ENCODE results near the gene RRP1B.

Gene RRP1B

GRCh38 chr21:43690346-43690745 lies 31.0 kb downstream of the RRP1B start:
- H3K9me3 Mint-ChIP-seq: no peaks in the 10 kb centered on the region
- H3K36me3 Mint-ChIP-seq (ENCODE audit: low read depth): peaks cover 51% of the 10 kb centered on the region
- H3K4me3 Mint-ChIP-seq: no peak overlapping the region
- peaks cover 6% of the 10 kb centered on the region for H3K27me3 Mint-ChIP-seq (ENCODE audit: low read depth)
- H3K27ac Mint-ChIP-seq: no peak overlapping the region
- no peak for TF ChIP-seq CTCF (IDR thresholded peaks at IDR 0.05; ENCODE audit: unreplicated experiment in 3 of 3)
- no peaks in the 10 kb centered on the region for H3K4me1 Mint-ChIP-seq

GRCh38 chr21:43691086-43691795 lies 31.9 kb downstream of the RRP1B start:
- no peak overlapping the region for H3K4me3 Mint-ChIP-seq
- H3K9me3 Mint-ChIP-seq: no peaks in the 10 kb centered on the region
- no peaks in the 10 kb centered on the region for H3K4me1 Mint-ChIP-seq
- peaks cover 53% of the 10 kb centered on the region for H3K36me3 Mint-ChIP-seq (ENCODE audit: low read depth)
- H3K27ac Mint-ChIP-seq: no peak overlapping the region
- peaks cover 6% of the 10 kb centered on the region for H3K27me3 Mint-ChIP-seq (ENCODE audit: low read depth)
- TF ChIP-seq CTCF (IDR thresholded peaks at IDR 0.05; ENCODE audit: unreplicated experiment in 3 of 3): no peak

GRCh38 chr21:43691801-43692200 lies 32.4 kb downstream of the RRP1B start:
- Mint-ChIP-seq H3K4me3 (no peak overlapping the region), H3K27ac (no peak overlapping the region), H3K4me1 (no peaks in the 10 kb centered on the region), H3K36me3 (ENCODE audit: low read depth) (peaks cover 50% of the 10 kb centered on the region), H3K9me3 (no peaks in the 10 kb centered on the region), H3K27me3 (ENCODE audit: low read depth) (peaks cover 6% of the 10 kb centered on the region)
- TF ChIP-seq CTCF (IDR thresholded peaks at IDR 0.05; ENCODE audit: unreplicated experiment in 3 of 3): no peak

- H3K9me3 Mint-ChIP-seq: no peaks in the 10 kb centered on the region
- H3K27me3 Mint-ChIP-seq (ENCODE audit: low read depth): peaks cover 6% of the 10 kb centered on the region
- H3K4me1 Mint-ChIP-seq: no peaks in the 10 kb centered on the region
- H3K4me3 Mint-ChIP-seq: no peak overlapping the region
- no peak overlapping the region for H3K27ac Mint-ChIP-seq
- H3K36me3 Mint-ChIP-seq (ENCODE audit: low read depth): peaks cover 49% of the 10 kb centered on the region
- no peak for TF ChIP-seq CTCF (IDR thresholded peaks at IDR 0.05; ENCODE audit: unreplicated experiment in 3 of 3)
Observed at GRCh38 chr21:43692949-43693348, 33.6 kb downstream of the RRP1B start.

- no peak overlapping the region for H3K4me3 Mint-ChIP-seq
- no peak overlapping the region for H3K27ac Mint-ChIP-seq
- H3K36me3 Mint-ChIP-seq (ENCODE audit: low read depth): peaks cover 45% of the 10 kb centered on the region
- H3K9me3 Mint-ChIP-seq: no peaks in the 10 kb centered on the region
- no peaks in the 10 kb centered on the region for H3K4me1 Mint-ChIP-seq
- TF ChIP-seq CTCF (IDR thresholded peaks at IDR 0.05; ENCODE audit: unreplicated experiment in 3 of 3): no peak
- peaks cover 8% of the 10 kb centered on the region for H3K27me3 Mint-ChIP-seq (ENCODE audit: low read depth)
Observed at GRCh38 chr21:43693981-43694380, 34.6 kb downstream of the RRP1B start.

GRCh38 chr21:43694437-43695079 lies 35.2 kb downstream of the RRP1B start:
- Mint-ChIP-seq H3K9me3 (no peaks in the 10 kb centered on the region), H3K4me3 (no peak overlapping the region), H3K27ac (no peak overlapping the region), H3K36me3 (ENCODE audit: low read depth) (peaks cover 45% of the 10 kb centered on the region), H3K4me1 (no peaks in the 10 kb centered on the region), H3K27me3 (ENCODE audit: low read depth) (peaks cover 8% of the 10 kb centered on the region)
- no peak for TF ChIP-seq CTCF (IDR thresholded peaks at IDR 0.05; ENCODE audit: unreplicated experiment in 3 of 3)
